Measurements from ENCODE around the gene KIAA1671.

DNA sequence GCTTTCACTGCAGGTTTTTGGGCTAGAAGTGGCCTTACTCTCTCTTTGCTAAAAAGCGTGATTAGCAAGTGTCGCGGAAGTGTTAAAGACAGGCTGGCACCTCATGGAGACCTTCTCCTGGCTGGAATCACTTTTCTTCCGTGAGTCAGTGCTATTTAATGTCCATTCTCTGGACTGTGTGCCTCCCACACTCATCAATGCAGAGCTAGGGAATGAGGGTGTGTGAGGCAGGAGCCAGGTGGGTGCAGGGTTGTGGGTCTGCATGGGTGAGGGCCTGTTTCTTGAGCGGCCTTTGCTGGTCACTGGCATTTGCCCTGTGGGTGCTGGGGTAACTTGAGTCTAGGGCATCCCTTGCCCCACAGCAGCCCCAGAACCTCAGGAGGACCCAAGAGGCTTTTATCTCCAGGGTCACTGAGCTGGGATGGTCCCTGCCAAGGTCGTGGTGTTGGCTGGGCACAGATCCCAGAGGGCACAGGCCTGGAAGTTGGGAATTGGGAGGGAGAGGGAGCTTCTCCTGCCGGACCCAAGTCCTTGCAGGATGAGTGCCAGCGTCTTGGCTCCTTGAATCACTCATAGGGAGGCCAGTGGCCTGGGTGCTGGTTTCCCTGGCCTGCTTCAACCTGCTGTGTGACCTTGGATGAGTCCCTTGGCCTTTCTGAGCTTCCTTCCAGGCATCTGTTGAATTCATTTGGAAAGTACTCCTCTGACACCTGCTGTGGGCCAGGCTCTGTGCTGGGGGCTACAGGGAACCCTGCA is 30.0 kb downstream of the KIAA1671 start:
- TF ChIP-seq, protein P1, sequence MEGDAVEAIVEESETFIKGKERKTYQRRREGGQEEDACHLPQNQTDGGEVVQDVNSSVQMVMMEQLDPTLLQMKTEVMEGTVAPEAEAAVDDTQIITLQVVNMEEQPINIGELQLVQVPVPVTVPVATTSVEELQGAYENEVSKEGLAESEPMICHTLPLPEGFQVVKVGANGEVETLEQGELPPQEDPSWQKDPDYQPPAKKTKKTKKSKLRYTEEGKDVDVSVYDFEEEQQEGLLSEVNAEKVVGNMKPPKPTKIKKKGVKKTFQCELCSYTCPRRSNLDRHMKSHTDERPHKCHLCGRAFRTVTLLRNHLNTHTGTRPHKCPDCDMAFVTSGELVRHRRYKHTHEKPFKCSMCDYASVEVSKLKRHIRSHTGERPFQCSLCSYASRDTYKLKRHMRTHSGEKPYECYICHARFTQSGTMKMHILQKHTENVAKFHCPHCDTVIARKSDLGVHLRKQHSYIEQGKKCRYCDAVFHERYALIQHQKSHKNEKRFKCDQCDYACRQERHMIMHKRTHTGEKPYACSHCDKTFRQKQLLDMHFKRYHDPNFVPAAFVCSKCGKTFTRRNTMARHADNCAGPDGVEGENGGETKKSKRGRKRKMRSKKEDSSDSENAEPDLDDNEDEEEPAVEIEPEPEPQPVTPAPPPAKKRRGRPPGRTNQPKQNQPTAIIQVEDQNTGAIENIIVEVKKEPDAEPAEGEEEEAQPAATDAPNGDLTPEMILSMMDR (IDR thresholded peaks at IDR 0.05) = no peak
- TF ChIP-seq POLR2AphosphoS5 (IDR thresholded peaks at IDR 0.05) = no peak
- TF ChIP-seq POLR2A (IDR thresholded peaks at IDR 0.05) = no peak

Measured in breast epithelium (tissue), 3 donors.